ENCODE data around the gene C2orf69.

DNA sequence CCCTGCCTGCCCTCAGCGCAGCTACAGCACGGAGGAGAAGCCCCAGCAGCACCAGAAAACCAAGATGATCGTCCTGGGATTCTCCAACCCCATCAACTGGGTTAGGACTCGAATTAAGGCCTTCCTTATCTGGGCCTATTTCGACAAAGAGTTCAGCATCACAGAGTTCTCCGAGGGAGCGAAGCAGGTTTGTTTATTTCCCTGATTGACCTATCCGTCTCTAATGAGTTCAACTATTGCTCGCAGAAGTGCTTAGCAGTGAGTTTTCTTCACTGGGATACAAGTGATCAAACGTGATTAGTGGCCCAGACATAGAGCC lies 44.9 kb downstream of the C2orf69 start:
- TF ChIP-seq NR1H2 (CRISPR knock-in tag; IDR thresholded peaks at IDR 0.05) (no peak), JUN (CRISPR knock-in tag; IDR thresholded peaks at IDR 0.05) (no peak), USF1 (CRISPR knock-in tag; IDR thresholded peaks at IDR 0.05) (no peak), ZNF138 (CRISPR knock-in tag; conservative IDR thresholded peaks at IDR 0.05) (0 out of 2 replicates have a peak, but pooled peaks have one; percentile 5), NFYB (CRISPR knock-in tag; conservative IDR thresholded peaks at IDR 0.05; ENCODE audit: low read depth) (no peak), SOX15 (CRISPR knock-in tag; IDR thresholded peaks at IDR 0.05) (no peak)
- TF ChIP-seq, protein P1, sequence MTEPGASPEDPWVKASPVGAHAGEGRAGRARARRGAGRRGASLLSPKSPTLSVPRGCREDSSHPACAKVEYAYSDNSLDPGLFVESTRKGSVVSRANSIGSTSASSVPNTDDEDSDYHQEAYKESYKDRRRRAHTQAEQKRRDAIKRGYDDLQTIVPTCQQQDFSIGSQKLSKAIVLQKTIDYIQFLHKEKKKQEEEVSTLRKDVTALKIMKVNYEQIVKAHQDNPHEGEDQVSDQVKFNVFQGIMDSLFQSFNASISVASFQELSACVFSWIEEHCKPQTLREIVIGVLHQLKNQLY (CRISPR knock-in tag; IDR thresholded peaks at IDR 0.05): no peak; the same call in 1 of the 2 replicates
- TF ChIP-seq, protein P2, sequence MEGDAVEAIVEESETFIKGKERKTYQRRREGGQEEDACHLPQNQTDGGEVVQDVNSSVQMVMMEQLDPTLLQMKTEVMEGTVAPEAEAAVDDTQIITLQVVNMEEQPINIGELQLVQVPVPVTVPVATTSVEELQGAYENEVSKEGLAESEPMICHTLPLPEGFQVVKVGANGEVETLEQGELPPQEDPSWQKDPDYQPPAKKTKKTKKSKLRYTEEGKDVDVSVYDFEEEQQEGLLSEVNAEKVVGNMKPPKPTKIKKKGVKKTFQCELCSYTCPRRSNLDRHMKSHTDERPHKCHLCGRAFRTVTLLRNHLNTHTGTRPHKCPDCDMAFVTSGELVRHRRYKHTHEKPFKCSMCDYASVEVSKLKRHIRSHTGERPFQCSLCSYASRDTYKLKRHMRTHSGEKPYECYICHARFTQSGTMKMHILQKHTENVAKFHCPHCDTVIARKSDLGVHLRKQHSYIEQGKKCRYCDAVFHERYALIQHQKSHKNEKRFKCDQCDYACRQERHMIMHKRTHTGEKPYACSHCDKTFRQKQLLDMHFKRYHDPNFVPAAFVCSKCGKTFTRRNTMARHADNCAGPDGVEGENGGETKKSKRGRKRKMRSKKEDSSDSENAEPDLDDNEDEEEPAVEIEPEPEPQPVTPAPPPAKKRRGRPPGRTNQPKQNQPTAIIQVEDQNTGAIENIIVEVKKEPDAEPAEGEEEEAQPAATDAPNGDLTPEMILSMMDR (IDR thresholded peaks at IDR 0.05): no peak
- TF ChIP-seq, protein P3, sequence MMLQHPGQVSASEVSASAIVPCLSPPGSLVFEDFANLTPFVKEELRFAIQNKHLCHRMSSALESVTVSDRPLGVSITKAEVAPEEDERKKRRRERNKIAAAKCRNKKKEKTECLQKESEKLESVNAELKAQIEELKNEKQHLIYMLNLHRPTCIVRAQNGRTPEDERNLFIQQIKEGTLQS (CRISPR knock-in tag; conservative IDR thresholded peaks at IDR 0.05): no peak
- TF ChIP-seq, protein P4, sequence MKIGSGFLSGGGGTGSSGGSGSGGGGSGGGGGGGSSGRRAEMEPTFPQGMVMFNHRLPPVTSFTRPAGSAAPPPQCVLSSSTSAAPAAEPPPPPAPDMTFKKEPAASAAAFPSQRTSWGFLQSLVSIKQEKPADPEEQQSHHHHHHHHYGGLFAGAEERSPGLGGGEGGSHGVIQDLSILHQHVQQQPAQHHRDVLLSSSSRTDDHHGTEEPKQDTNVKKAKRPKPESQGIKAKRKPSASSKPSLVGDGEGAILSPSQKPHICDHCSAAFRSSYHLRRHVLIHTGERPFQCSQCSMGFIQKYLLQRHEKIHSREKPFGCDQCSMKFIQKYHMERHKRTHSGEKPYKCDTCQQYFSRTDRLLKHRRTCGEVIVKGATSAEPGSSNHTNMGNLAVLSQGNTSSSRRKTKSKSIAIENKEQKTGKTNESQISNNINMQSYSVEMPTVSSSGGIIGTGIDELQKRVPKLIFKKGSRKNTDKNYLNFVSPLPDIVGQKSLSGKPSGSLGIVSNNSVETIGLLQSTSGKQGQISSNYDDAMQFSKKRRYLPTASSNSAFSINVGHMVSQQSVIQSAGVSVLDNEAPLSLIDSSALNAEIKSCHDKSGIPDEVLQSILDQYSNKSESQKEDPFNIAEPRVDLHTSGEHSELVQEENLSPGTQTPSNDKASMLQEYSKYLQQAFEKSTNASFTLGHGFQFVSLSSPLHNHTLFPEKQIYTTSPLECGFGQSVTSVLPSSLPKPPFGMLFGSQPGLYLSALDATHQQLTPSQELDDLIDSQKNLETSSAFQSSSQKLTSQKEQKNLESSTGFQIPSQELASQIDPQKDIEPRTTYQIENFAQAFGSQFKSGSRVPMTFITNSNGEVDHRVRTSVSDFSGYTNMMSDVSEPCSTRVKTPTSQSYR (CRISPR knock-in tag; IDR thresholded peaks at IDR 0.05): no peak

All from WTC11 (cell line).